Measurements from ENCODE around the gene TNS3.

TNS3 gene

DNA sequence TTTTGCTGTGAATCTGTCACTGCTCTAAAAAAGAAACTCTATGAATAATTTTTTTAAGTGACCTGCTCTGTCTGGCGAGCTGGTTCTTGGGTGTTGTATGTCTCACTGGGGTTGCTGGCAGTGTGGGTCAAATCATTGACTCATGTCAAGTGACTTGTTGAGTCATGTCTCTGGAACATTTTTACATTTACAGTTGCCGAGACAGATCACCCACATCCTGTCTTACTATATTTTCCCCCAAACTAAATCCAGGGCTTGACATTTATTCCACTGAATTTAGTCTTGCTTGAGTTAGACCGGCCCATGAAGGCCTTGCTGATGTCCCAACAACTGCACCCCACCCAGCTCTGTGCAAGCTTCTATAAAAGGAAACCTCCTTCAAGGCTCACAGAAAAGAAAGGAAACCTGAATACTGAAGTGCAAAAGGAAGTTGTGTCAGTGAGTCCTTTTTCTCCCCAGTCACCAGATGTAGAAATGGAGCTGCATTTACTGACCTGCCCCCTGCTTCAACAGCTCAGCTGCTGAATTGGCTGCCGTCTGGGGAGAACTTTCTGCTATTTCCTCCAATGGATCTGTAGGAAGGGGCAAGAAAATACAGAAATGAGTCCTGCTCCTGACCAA lies 290.3 kb downstream of the TNS3 start:
- H3K4me3 ChIP-seq (ENCODE audit: low read length in 2 of 2), result no peak overlapping the region
- no peak overlapping the region for H3K9ac ChIP-seq (ENCODE audit: low read length in 2 of 2)
- no peaks in the 10 kb centered on the region for H3K9me3 ChIP-seq (ENCODE audit: control insufficient read depth in 2 of 2, low read length in 2 of 2)
- H3K36me3 ChIP-seq (ENCODE audit: control insufficient read depth in 2 of 2, insufficient read depth in 2 of 2, low read length in 2 of 2), result peaks cover 14 to 44% of the 10 kb centered on the region in 2 donors
- H3K27me3 ChIP-seq (ENCODE audit: control insufficient read depth in 1 of 2, insufficient read depth in 2 of 2, low read length in 2 of 2), result no peaks in the 10 kb centered on the region
- H3K4me1 ChIP-seq (ENCODE audit: control insufficient read depth, insufficient read depth, low read length), result peaks cover 8% of the 10 kb centered on the region
- no peak overlapping the region for H3K27ac ChIP-seq (ENCODE audit: low read length)

- no peak overlapping the region for H3K9ac ChIP-seq (ENCODE audit: low read length in 2 of 2)
- H3K4me1 ChIP-seq (ENCODE audit: control insufficient read depth, insufficient read depth, low read length), result peaks cover 11% of the 10 kb centered on the region
- no peaks in the 10 kb centered on the region for H3K9me3 ChIP-seq (ENCODE audit: control insufficient read depth in 2 of 2, low read length in 2 of 2)
- no peak overlapping the region for H3K4me3 ChIP-seq (ENCODE audit: low read length in 2 of 2)
- peaks cover 14 to 47% of the 10 kb centered on the region in 2 donors for H3K36me3 ChIP-seq (ENCODE audit: control insufficient read depth in 2 of 2, insufficient read depth in 2 of 2, low read length in 2 of 2)
- H3K27ac ChIP-seq (ENCODE audit: low read length), result no peak overlapping the region
- no peaks in the 10 kb centered on the region for H3K27me3 ChIP-seq (ENCODE audit: control insufficient read depth in 1 of 2, insufficient read depth in 2 of 2, low read length in 2 of 2)
These were observed 291.0 kb downstream of the TNS3 start for GRCh38 chr7:47290867-47291266.

- Histone ChIP-seq H3K27me3 (ENCODE audit: control insufficient read depth in 1 of 2, insufficient read depth in 2 of 2, low read length in 2 of 2) (no peaks in the 10 kb centered on the region), H3K27ac (ENCODE audit: low read length) (no peak overlapping the region), H3K4me1 (ENCODE audit: control insufficient read depth, insufficient read depth, low read length) (peaks cover 11% of the 10 kb centered on the region), H3K4me3 (ENCODE audit: low read length in 2 of 2) (no peak overlapping the region), H3K9me3 (ENCODE audit: control insufficient read depth in 2 of 2, low read length in 2 of 2) (no peaks in the 10 kb centered on the region), H3K36me3 (ENCODE audit: control insufficient read depth in 2 of 2, insufficient read depth in 2 of 2, low read length in 2 of 2) (peaks cover 14 to 50% of the 10 kb centered on the region in 2 donors), H3K9ac (ENCODE audit: low read length in 2 of 2) (no peak overlapping the region)
These were observed 291.4 kb downstream of the TNS3 start for GRCh38 chr7:47290466-47290865.

GRCh38 chr7:47288060-47288459 lies 293.9 kb downstream of the TNS3 start:
- Histone ChIP-seq H3K27ac (ENCODE audit: low read length) (no peak overlapping the region), H3K36me3 (ENCODE audit: control insufficient read depth in 2 of 2, insufficient read depth in 2 of 2, low read length in 2 of 2) (peaks cover 27 to 57% of the 10 kb centered on the region in 2 donors), H3K4me3 (ENCODE audit: low read length in 2 of 2) (no peak overlapping the region), H3K9ac (ENCODE audit: low read length in 2 of 2) (no peak overlapping the region), H3K9me3 (ENCODE audit: control insufficient read depth in 2 of 2, low read length in 2 of 2) (no peaks in the 10 kb centered on the region), H3K27me3 (ENCODE audit: control insufficient read depth in 1 of 2, insufficient read depth in 2 of 2, low read length in 2 of 2) (no peaks in the 10 kb centered on the region), H3K4me1 (ENCODE audit: control insufficient read depth, insufficient read depth, low read length) (peaks cover 3% of the 10 kb centered on the region)

DNA sequence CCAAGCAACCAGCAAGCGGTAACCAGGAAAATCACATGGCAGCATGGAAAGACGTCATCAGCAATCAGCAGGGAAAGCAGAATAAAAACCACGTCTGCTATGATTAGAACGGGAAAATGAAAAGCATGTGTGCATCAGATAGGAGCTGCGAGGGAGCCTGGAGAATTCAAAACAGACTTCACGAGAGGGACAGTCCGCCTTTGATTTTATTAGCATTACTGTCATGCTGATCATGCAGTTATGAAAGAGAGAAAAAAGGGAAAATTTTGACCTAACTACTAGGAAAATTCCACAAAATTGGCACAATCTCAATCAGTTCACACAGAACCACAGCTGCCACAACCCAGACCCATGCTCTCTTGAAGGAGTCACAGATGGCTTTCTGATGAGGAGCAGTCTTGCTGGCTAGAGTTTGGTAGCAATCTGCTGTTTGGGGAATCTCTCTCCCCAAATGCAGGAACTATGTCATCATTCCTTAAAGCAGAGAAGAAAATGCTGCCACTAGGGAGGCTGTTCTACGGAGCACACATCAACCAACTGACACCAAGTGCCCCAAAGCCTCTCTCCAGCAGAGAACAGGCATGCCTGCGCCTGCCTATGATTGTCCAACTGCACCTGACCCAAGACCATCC lies 295.9 kb downstream of the TNS3 start:
- no peak overlapping the region for H3K9ac ChIP-seq (ENCODE audit: low read length in 2 of 2)
- H3K9me3 ChIP-seq (ENCODE audit: control insufficient read depth in 2 of 2, low read length in 2 of 2), result no peaks in the 10 kb centered on the region
- H3K4me3 ChIP-seq (ENCODE audit: low read length in 2 of 2), result no peak overlapping the region
- peaks cover 3% of the 10 kb centered on the region for H3K4me1 ChIP-seq (ENCODE audit: control insufficient read depth, insufficient read depth, low read length)
- H3K27me3 ChIP-seq (ENCODE audit: control insufficient read depth in 1 of 2, insufficient read depth in 2 of 2, low read length in 2 of 2), result no peaks in the 10 kb centered on the region
- peaks cover 26 to 58% of the 10 kb centered on the region in 2 donors for H3K36me3 ChIP-seq (ENCODE audit: control insufficient read depth in 2 of 2, insufficient read depth in 2 of 2, low read length in 2 of 2)
- no peak overlapping the region for H3K27ac ChIP-seq (ENCODE audit: low read length)

GRCh38 chr7:47284691-47285635 lies 296.9 kb downstream of the TNS3 start:
- H3K27me3 ChIP-seq (ENCODE audit: control insufficient read depth in 1 of 2, insufficient read depth in 2 of 2, low read length in 2 of 2), result no peaks in the 10 kb centered on the region
- no peaks in the 10 kb centered on the region for H3K9me3 ChIP-seq (ENCODE audit: control insufficient read depth in 2 of 2, low read length in 2 of 2)
- no peak overlapping the region for H3K9ac ChIP-seq (ENCODE audit: low read length in 2 of 2)
- peaks cover 25 to 54% of the 10 kb centered on the region in 2 donors for H3K36me3 ChIP-seq (ENCODE audit: control insufficient read depth in 2 of 2, insufficient read depth in 2 of 2, low read length in 2 of 2)
- peaks cover 3% of the 10 kb centered on the region for H3K4me1 ChIP-seq (ENCODE audit: control insufficient read depth, insufficient read depth, low read length)
- no peak overlapping the region for H3K4me3 ChIP-seq (ENCODE audit: low read length in 2 of 2)
- H3K27ac ChIP-seq (ENCODE audit: low read length), result no peak overlapping the region

GRCh38 chr7:47283497-47284131 lies 298.3 kb downstream of the TNS3 start:
- H3K9me3 ChIP-seq (ENCODE audit: control insufficient read depth in 2 of 2, low read length in 2 of 2), result no peaks in the 10 kb centered on the region
- H3K27ac ChIP-seq (ENCODE audit: low read length), result no peak overlapping the region
- H3K4me1 ChIP-seq (ENCODE audit: control insufficient read depth, insufficient read depth, low read length), result peaks cover 3% of the 10 kb centered on the region
- H3K36me3 ChIP-seq (ENCODE audit: control insufficient read depth in 2 of 2, insufficient read depth in 2 of 2, low read length in 2 of 2), result peaks cover 25 to 55% of the 10 kb centered on the region in 2 donors
- H3K9ac ChIP-seq (ENCODE audit: low read length in 2 of 2), result no peak overlapping the region
- no peaks in the 10 kb centered on the region for H3K27me3 ChIP-seq (ENCODE audit: control insufficient read depth in 1 of 2, insufficient read depth in 2 of 2, low read length in 2 of 2)
- H3K4me3 ChIP-seq (ENCODE audit: low read length in 2 of 2), result no peak overlapping the region

- H3K4me3 ChIP-seq (ENCODE audit: low read length in 2 of 2), result no peak overlapping the region
- peaks cover 3% of the 10 kb centered on the region for H3K4me1 ChIP-seq (ENCODE audit: control insufficient read depth, insufficient read depth, low read length)
- H3K27me3 ChIP-seq (ENCODE audit: control insufficient read depth in 1 of 2, insufficient read depth in 2 of 2, low read length in 2 of 2), result no peaks in the 10 kb centered on the region
- H3K27ac ChIP-seq (ENCODE audit: low read length), result no peak overlapping the region
- no peaks in the 10 kb centered on the region for H3K9me3 ChIP-seq (ENCODE audit: control insufficient read depth in 2 of 2, low read length in 2 of 2)
- H3K9ac ChIP-seq (ENCODE audit: low read length in 2 of 2), result no peak overlapping the region
- H3K36me3 ChIP-seq (ENCODE audit: control insufficient read depth in 2 of 2, insufficient read depth in 2 of 2, low read length in 2 of 2), result peaks cover 25 to 52% of the 10 kb centered on the region in 2 donors
These were observed 299.0 kb downstream of the TNS3 start for GRCh38 chr7:47282790-47283496.

DNA sequence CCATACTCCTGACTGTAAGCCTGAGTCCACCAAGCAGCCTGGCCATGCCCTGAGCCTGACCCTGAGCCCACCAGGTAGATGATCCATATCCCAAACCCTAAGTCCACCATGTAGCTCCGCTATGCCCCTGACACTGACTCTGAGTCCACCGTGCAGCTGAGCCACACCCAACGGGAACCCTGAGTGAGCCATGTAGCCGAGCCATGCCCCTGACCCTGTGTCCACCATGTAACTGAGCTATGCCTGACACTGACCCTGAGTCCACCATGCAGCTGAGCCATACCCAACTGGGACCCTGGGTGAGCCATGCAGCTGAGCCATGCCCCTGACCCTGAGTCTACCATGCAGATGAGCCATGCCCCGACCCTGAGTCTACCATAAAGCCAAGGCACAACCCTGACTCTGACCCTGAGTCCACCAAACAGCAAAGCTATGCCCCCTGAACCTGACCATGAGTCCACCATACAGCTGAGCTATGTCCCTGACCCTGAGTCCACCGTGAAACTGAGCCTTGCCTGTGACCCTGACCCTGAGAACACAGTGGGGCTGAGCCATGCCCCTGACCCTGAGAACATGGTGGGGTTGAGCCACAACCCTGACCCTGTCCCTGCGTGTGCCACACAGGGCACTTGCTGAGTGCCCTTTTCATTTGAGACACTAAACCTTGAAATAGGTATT lies 299.8 kb downstream of the TNS3 start:
- Histone ChIP-seq H3K27ac (ENCODE audit: low read length) (no peak overlapping the region), H3K27me3 (ENCODE audit: control insufficient read depth in 1 of 2, insufficient read depth in 2 of 2, low read length in 2 of 2) (no peaks in the 10 kb centered on the region), H3K9ac (ENCODE audit: low read length in 2 of 2) (no peak overlapping the region), H3K4me1 (ENCODE audit: control insufficient read depth, insufficient read depth, low read length) (peaks cover 3% of the 10 kb centered on the region), H3K36me3 (ENCODE audit: control insufficient read depth in 2 of 2, insufficient read depth in 2 of 2, low read length in 2 of 2) (peaks cover 21 to 52% of the 10 kb centered on the region in 2 donors), H3K4me3 (ENCODE audit: low read length in 2 of 2) (no peak overlapping the region), H3K9me3 (ENCODE audit: control insufficient read depth in 2 of 2, low read length in 2 of 2) (no peaks in the 10 kb centered on the region)

Measured in stomach smooth muscle (tissue), 2 donors.